DMS153 treated with DMSO at 0.1 percent for 48 hours (cell line): Measurements from ENCODE around the gene TERB1.

Experiments used
- DNase-seq: peaks from one replicate; lab custom pipeline; 2025; ENCODE audit not compliant: unreplicated experiment; lab: John Stamatoyannopoulos, UW

The TERB1 gene

GRCh38 chr16:66750279-66751052 lies 50.9 kb downstream of the TERB1 start:
- DNase-seq: no peak

DNA sequence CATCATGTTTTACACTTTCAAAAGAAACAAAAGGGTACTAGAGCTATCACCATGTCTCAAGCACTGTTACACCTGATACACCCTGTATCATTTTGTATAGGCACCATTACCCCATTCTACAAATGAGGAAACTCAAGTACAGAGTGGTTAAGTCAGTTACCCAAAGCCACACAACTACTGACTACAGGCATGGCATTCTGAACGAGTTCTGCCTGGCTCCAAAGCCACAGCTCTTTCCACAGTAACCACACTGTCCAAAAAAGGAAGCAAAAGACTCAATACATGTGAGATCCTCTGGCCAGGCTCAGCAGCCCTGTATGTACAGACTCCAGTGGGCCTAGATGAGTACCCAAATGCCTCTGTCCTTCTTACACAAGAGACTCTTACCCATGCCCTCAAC lies 54.7 kb downstream of the TERB1 start:
- no peak for DNase-seq

GRCh38 chr16:66746048-66746447 lies 55.3 kb downstream of the TERB1 start:
- DNase-seq: no peak

GRCh38 chr16:66741950-66742808 lies 59.2 kb downstream of the TERB1 start:
- DNase-seq: no peak

DNA sequence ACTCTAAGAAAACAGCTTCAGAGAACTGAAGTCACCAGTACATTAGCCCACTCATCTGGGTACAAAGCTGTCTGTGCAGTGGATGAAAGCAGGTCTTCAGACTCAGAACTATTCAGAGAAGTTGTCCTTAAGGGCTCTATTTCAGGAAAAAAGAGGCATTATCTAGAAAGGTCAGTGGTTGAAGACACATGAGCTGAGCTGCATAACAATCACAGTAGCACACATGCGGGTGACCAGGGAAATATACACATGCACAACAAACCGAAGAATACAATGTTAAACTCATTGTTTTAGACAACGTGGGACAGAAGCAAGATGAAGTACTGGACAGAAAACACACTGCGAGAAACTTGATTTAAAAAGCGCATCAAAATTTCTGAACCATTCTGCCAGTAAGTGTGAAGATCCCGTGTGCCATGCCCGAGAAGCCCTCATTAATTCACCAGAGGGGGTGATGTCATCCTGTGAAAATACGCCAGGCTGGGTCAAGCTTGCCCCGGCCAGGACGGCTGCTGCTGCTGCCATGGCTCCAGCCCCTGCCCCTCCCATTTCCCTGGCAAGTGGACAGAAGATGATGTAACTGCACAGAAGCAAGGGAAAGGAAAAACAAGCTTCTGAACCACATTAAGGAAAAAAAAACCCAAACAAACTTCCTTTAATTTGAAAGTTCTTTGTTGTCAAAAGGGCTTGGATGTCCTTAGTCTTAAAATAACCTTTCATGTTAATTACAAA lies 60.0 kb downstream of the TERB1 start:
- peak; percentile 25 for DNase-seq

GRCh38 chr16:66740533-66740932 lies 60.9 kb downstream of the TERB1 start:
- peak; percentile 25 for DNase-seq

DNA sequence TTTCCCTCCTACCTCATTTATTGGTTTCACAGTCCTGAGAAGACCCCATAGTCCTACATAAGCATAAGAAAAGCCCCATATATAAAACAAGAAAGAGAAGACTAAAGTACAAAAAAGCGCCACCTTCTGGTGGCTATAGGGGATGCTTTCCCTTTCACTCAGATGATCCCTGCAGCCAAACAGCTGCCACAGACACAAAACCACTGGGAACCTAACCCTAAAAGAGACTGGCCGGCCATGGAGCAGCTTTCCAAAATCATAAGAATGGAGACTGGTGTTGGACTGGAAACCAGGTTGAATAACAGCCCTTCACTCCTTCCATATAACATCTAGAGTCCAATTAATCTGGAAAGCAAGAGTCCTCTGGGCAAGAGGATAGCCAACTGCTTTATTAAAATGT lies 61.4 kb downstream of the TERB1 start:
- peak; percentile 8 for DNase-seq

DNA sequence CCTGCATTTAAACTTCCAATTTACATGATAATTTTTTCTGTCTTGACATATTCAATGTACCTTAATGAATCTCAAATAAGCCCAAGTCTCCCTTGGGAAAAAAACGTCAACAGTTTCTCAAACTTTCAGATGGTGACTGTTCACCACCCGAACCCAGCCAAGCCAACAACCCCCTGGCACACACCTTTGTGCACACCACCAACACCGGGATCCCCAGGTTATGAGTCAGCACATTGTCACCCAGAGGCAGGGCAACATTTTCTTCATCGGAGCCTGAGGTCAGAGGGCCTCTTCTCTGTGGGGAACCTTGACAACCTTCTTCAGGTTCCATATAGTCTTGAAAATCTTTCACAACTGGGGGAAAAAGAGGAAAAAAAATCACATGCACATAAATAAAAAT lies 65.5 kb downstream of the TERB1 start:
- no peak for DNase-seq

DNA sequence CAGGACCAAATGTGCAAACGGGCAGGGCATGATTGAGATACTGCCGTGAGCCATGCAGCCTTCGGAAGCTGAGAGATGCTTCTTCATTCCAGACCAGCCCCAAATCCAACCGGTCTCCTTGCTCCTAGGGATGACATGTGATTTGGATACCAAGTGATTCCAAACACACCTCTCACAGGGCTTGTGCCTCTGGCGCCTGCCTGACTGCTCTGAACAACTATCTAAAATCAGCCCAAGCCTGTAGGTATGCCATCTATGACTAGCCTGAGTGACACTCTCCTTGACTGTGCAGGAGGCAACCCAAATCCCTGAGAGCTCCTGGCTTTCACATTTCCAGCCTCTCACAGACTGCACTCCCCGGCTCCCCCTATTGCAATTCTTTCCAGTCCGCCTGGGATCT lies 70.3 kb downstream of the TERB1 start:
- no peak for DNase-seq

GRCh38 chr16:66728804-66729203 lies 72.6 kb downstream of the TERB1 start:
- no peak for DNase-seq

DNA sequence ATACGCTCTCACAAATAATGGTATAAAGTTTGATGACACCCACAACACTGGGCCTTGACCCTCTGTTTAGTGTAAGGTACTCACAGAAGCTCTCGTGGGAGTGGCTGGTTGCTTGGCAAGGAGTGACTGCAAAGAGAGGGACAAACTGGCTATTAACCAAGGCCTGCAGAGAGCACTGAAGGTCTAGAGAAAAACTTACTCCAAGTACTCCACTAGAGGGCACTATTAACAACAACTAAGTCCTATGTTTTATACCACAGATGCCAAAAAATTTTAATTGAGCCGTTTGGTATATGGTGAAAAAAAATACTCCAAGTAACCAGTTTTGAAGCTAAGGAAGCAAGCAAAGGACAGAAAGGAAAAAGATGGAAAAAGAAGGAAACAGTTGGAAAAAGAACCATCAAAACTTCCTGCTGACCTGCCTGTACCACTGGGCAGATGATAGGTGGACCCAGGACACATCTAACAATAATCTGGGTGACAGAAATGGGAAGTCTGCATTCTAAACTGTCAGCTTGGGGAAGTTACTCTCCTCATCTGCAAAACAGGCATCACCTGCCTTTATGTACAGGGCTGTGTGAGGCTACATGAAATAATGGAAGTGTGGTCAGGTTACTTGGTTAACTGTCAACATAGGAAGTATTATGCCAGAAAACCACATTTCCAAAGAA lies 73.1 kb downstream of the TERB1 start:
- peak; percentile 52 for DNase-seq

- DNase-seq: no peak
These were observed 80.6 kb downstream of the TERB1 start for GRCh38 chr16:66720766-66721165.

DNA sequence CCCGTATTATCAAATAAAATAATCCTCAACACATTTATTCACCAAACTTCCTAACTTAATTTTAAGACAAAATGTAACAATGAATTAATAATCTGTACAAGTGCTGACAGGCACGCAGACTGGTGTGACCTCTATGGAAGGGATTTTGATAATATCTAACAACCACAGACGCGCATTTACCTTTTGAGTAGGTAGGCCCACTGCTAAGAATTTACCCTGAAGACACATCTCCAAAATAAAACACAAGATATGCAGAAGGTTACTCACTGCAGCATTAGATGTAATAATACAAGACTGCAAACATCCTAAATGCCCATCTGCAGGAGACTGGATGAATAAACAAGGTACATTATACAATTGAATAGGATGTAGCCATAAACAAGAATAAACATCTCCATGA lies 82.1 kb downstream of the TERB1 start:
- DNase-seq: no peak

DNA sequence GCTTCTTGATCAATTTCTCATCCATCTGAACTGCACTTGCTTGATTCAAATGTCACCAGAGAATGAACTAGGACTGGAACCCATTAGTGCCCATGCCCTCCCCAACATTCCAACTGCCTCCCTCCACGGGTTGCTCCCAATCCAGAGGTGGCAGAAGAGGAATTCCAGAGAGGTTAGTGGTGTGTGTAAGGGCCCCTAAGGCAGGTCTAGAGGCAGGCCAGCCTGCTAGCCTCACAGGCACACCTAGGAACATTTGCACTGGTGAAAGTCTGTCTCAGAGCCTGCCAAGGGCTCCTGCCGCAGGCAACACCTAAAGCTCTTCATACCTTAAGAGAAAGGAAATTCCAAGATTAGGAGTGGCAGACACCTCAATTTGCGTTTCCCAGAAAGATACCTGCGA lies 83.6 kb downstream of the TERB1 start:
- no peak for DNase-seq

- no peak for DNase-seq
These were observed 84.2 kb downstream of the TERB1 start for GRCh38 chr16:66717112-66717675.

- no peak for DNase-seq
These were observed 86.6 kb downstream of the TERB1 start for GRCh38 chr16:66714654-66715307.

GRCh38 chr16:66714062-66714461 lies 87.3 kb downstream of the TERB1 start:
- no peak for DNase-seq

DNA sequence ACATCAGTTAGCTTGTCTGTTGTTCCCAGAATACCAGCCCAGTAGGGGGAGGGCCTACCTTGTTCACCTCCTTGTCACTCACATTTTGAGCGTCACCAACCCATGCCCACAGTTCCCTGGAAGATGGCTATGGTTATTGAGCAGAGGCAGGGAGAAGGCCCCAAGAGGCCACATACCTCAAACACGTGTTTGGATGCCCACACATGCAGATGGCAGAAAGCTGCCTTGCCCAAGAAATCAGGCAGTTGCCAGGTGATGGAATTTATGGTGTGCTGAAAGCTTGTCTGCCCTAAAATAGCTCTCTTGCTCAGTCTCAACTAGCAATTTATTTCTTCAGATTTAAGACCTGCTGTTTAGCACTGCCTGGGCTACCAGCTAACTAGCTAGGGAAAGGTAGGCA lies 88.3 kb downstream of the TERB1 start:
- no peak for DNase-seq

- DNase-seq: no peak
These were observed 88.9 kb downstream of the TERB1 start for GRCh38 chr16:66712512-66712911.

DNA sequence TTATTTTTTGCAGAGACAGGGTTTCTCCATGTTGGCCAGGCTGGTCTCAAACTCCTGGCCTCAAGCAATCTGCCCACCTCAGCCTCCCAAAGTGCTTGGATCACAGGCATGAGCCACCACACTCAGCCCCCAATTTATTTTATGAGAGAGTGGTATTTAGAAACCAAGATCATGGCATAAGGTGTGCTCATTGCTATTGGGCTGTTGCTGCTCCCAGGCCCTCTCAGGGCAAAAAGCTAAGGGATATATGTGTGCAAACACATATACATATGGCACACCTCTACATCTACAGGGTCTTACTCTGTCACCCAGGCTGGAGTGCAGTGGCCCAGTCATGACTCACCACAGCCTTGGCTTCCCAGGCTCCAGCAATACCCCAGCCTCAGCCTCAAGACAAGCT lies 89.8 kb downstream of the TERB1 start:
- no peak for DNase-seq
